ENCODE data around the gene ARMC6.
"Not testable (repeated sequence)": the region's sequence is repeated elsewhere in the genome, so short reads cannot be mapped to it uniquely, and the experiment has no call there.

ARMC6 gene

GRCh38 chr19:19078801-19079200, 45.4 kb downstream of the ARMC6 start:
- no peak for DNase-seq

- DNase-seq, result no peak
These were observed 46.2 kb downstream of the ARMC6 start for GRCh38 chr19:19079571-19079970.

- DNase-seq, result no peak
These were observed 48.3 kb downstream of the ARMC6 start for GRCh38 chr19:19081642-19082151.

GRCh38 chr19:19083413-19084178, 50.2 kb downstream of the ARMC6 start:
- DNase-seq, result no peak

- no peak for DNase-seq
These were observed 54.3 kb downstream of the ARMC6 start for GRCh38 chr19:19087676-19088075.

- DNase-seq, result no peak
These were observed 61.1 kb downstream of the ARMC6 start for GRCh38 chr19:19094513-19094912.

GRCh38 chr19:19095691-19096090, 62.3 kb downstream of the ARMC6 start:
- DNase-seq, result no peak

GRCh38 chr19:19096641-19097627, 63.5 kb downstream of the ARMC6 start:
- no peak for DNase-seq

- DNase-seq, result no peak
These were observed 64.8 kb downstream of the ARMC6 start for GRCh38 chr19:19098084-19098702.

GRCh38 chr19:19098703-19099632, 65.6 kb downstream of the ARMC6 start:
- no peak for DNase-seq

- no peak for DNase-seq
These were observed 68.1 kb downstream of the ARMC6 start for GRCh38 chr19:19101540-19101939.

GRCh38 chr19:19102566-19102965, 69.2 kb downstream of the ARMC6 start:
- not testable (repeated sequence) for DNase-seq

- DNase-seq, result no peak
These were observed 69.8 kb downstream of the ARMC6 start for GRCh38 chr19:19103167-19103566.

- DNase-seq, result no peak
These were observed 72.1 kb downstream of the ARMC6 start for GRCh38 chr19:19105365-19106055.

GRCh38 chr19:19106056-19106551, 72.7 kb downstream of the ARMC6 start:
- DNase-seq, result no peak

- DNase-seq, result not testable (repeated sequence)
These were observed 73.5 kb downstream of the ARMC6 start for GRCh38 chr19:19106938-19107337.

- DNase-seq, result no peak
These were observed 74.3 kb downstream of the ARMC6 start for GRCh38 chr19:19107654-19108053.

All from NCI-H748 treated with DMSO at 0.1 percent for 48 hours (cell line).